Common myeloid progenitor, CD34-positive (primary cell): ENCODE measurements around the gene HGS.

Experiments used
- CTCF ChIA-PET: fragments of 350-600 bp; sonication (Branson Sonifier 250); formaldehyde crosslinking; loops from one replicate; lab custom pipeline; 2021; ENCODE audit warnings: antibody characterized with exemption; lab: Charles Lee
- POLR2A ChIA-PET: fragments of 350-600 bp; sonication (Branson Sonifier 250); formaldehyde crosslinking; loops from one replicate; lab custom pipeline; 2021; ENCODE audit warnings: antibody characterized with exemption; lab: Charles Lee
- DNase-seq, 3 donors: peaks; one replicate each; pipeline versions ENCODE4 v3.0.0 to v3.0.0-alpha.2; 2013
- H3K27ac ChIP-seq, 2 experiments: 1 replicate in 1 of 2; 2 replicates in 1 of 2; pipeline ENCODE4 v1.7.0; 2013; ENCODE audit warnings: inconsistent platforms in 2 of 2, low read length in 2 of 2, mild to moderate bottlenecking in 2 of 2, low read depth in 1 of 2, moderate library complexity in 1 of 2; ENCODE audit not compliant: severe bottlenecking in 2 of 2, insufficient read depth in 1 of 2, poor library complexity in 1 of 2
- H3K27me3 ChIP-seq, 5 experiments: replicated peaks in 2 of 5; 1 replicate in 3 of 5; 2 replicates in 2 of 5; pipeline versions ENCODE4 v1.6.1 to v1.7.0; 2013; ENCODE audit warnings: low read length in 4 of 5, mild to moderate bottlenecking in 2 of 5, moderate library complexity in 2 of 5, inconsistent platforms in 1 of 5; ENCODE audit not compliant: insufficient read depth in 5 of 5, control insufficient read depth in 4 of 5
- H3K36me3 ChIP-seq, 4 experiments: 1 replicate in 2 of 4; 2 replicates in 2 of 4; pipeline versions ENCODE4 v1.6.1 to v1.7.0; 2013; ENCODE audit warnings: low read length in 3 of 4, control low read depth in 1 of 4, mild to moderate bottlenecking in 1 of 4; ENCODE audit not compliant: control insufficient read depth in 4 of 4, insufficient read depth in 4 of 4
- H3K4me1 ChIP-seq, 4 experiments: 1 replicate in 3 of 4; 2 replicates in 1 of 4; pipeline versions ENCODE4 v1.6.1 to v1.7.1; 2013; ENCODE audit warnings: low read length in 3 of 4, mild to moderate bottlenecking in 3 of 4, control low read depth in 1 of 4, inconsistent platforms in 1 of 4, moderate library complexity in 1 of 4; ENCODE audit not compliant: control insufficient read depth in 4 of 4, insufficient read depth in 4 of 4; ENCODE audit errors: control extremely low read depth in 1 of 4
- H3K4me3 ChIP-seq, 7 experiments: 1 replicate in 4 of 7; 2 replicates in 3 of 7; pipeline versions ENCODE4 v1.5.1 to v1.7.0; 2013; ENCODE audit warnings: mild to moderate bottlenecking in 7 of 7, low read length in 6 of 7, moderate library complexity in 6 of 7, inconsistent platforms in 2 of 7, low read depth in 2 of 7, control low read depth in 1 of 7; ENCODE audit not compliant: insufficient read depth in 4 of 7, control insufficient read depth in 1 of 7; ENCODE audit errors: extremely low read depth in 1 of 7
- H3K9me3 ChIP-seq, 5 experiments: 1 replicate in 4 of 5; 2 replicates in 1 of 5; pipeline versions ENCODE4 v1.6.1 to v1.7.1; 2013; ENCODE audit warnings: low read length in 4 of 5, mild to moderate bottlenecking in 2 of 5, inconsistent platforms in 1 of 5, low read depth in 1 of 5, moderate library complexity in 1 of 5; ENCODE audit not compliant: control insufficient read depth in 4 of 5, insufficient read depth in 2 of 5; ENCODE audit errors: control extremely low read depth in 1 of 5
- WGBS: methylation state at CpG from one replicate; pipeline ENCODE4 v1.1.5; 2013; ENCODE audit not compliant: insufficient coverage; 5-methylcytosine and 5-hydroxymethylcytosine counted together

Gene HGS

GRCh38 chr17:81696218-81696941 is 12.6 kb downstream of the HGS start:
- DNase-seq = no peak
- Histone ChIP-seq H3K4me1 (peaks cover 0 to 8% (median 3%) of the 10 kb centered on the region in 4 experiments), H3K4me3 (no peak overlapping the region), H3K27ac (no peak overlapping the region), H3K36me3 (peaks cover 8 to 85% (median 49%) of the 10 kb centered on the region in 4 experiments), H3K9me3 (no peaks in the 10 kb centered on the region), H3K27me3 (no peaks in the 10 kb centered on the region)
- CTCF ChIA-PET = interaction anchor here (1.0 to 1.1 kb wide), 2 partner anchors 12 to 21 kb away, joined by 3 to 4 read pairs; no protein-coding TSS in a partner anchor
- 98% methylated on average over 37 of the region's 40 CpGs for WGBS
- POLR2A ChIA-PET = no interaction called here

- DNase-seq = no peak
- ChIA-PET CTCF (no interaction called here), POLR2A (interaction anchor here (1.0 kb wide), 1 partner anchor 14 kb away, joined by 3 read pairs; the partner anchor contains the start of genes ARL16 and HGS)
Measured at GRCh38 chr17:81697261-81698044, 13.6 kb downstream of the HGS start.

GRCh38 chr17:81700353-81701287 is 16.8 kb downstream of the HGS start:
- H3K4me3 ChIP-seq = no peak overlapping the region
- DNase-seq = no peak
- H3K36me3 ChIP-seq = peaks cover 7 to 59% (median 31%) of the 10 kb centered on the region in 4 experiments
- H3K27ac ChIP-seq = peak overlapping the region in 1 of 2 experiments; percentile 34
- ChIA-PET CTCF (interaction anchor here (3.0 kb wide), 1 partner anchor 24 kb away, joined by 19 read pairs; no protein-coding TSS in a partner anchor), POLR2A (no interaction called here)
- no peaks in the 10 kb centered on the region for H3K27me3 ChIP-seq
- WGBS = 93% methylated on average over 22 of the region's 25 CpGs
- H3K4me1 ChIP-seq = peaks cover 0 to 33% (median 30%) of the 10 kb centered on the region in 4 experiments
- no peaks in the 10 kb centered on the region for H3K9me3 ChIP-seq

More at GRCh38 chr17:81697261-81698044, 13.6 kb downstream of the HGS start:
- H3K27ac ChIP-seq = no peak overlapping the region
- 96% methylated on average over 21 of the region's 25 CpGs for WGBS
- no peak overlapping the region for H3K4me3 ChIP-seq
- no peaks in the 10 kb centered on the region for H3K9me3 ChIP-seq
- peaks cover 8 to 79% (median 45%) of the 10 kb centered on the region in 4 experiments for H3K36me3 ChIP-seq
- H3K4me1 ChIP-seq = peaks cover 0 to 19% (median 14%) of the 10 kb centered on the region in 4 experiments
- no peaks in the 10 kb centered on the region for H3K27me3 ChIP-seq

- 87% methylated on average over 22 of the region's 23 CpGs for WGBS
- ChIA-PET POLR2A (interaction anchor here (1.0 to 2.2 kb wide), 2 partner anchors 17 to 18 kb away, joined by 4 to 13 read pairs; partner anchors contain the start of genes ARL16 and HGS), CTCF (interaction anchor here (0.7 to 3.0 kb wide), 4 partner anchors 14 to 33 kb away, joined by 3 to 19 read pairs (median 4); no protein-coding TSS in a partner anchor)
- peak overlapping the region in 5 of 7 experiments; percentile 83 to 99 (median 92) for H3K4me3 ChIP-seq
- no peaks in the 10 kb centered on the region for H3K27me3 ChIP-seq
- no peaks in the 10 kb centered on the region for H3K9me3 ChIP-seq
- H3K27ac ChIP-seq = peak overlapping the region; percentile 33 to 98
- peaks cover 0 to 33% (median 30%) of the 10 kb centered on the region in 4 experiments for H3K4me1 ChIP-seq
- peaks cover 9 to 59% (median 31%) of the 10 kb centered on the region in 4 experiments for H3K36me3 ChIP-seq
- DNase-seq = peak in 1 of 3 donors; percentile 31
Measured at GRCh38 chr17:81701288-81702071, 17.7 kb downstream of the HGS start.

GRCh38 chr17:81702934-81703746 is 19.3 kb downstream of the HGS start, which contains the start of gene MRPL12:
MRPL12 (plus strand) TSS chr17:81703367; CDS start chr17:81703502, 135 bp downstream.
- Histone ChIP-seq H3K27ac (peak within 1 kb of the TSS; percentile 95 to 98), H3K9me3 (no peaks in the 10 kb centered on the region), H3K27me3 (no peaks in the 10 kb centered on the region), H3K36me3 (peaks cover 8 to 60% (median 29%) of the 10 kb centered on the region in 4 experiments), H3K4me3 (peak within 1 kb of the TSS; percentile 61 to 99 (median 90)), H3K4me1 (peaks cover 0 to 33% (median 30%) of the 10 kb centered on the region in 4 experiments)
- 0% methylated on average over 98 of the region's 102 CpGs for WGBS
- ChIA-PET CTCF (interaction anchor here (0.6 to 3.0 kb wide), 4 partner anchors 12 to 151 kb away, joined by 3 to 19 read pairs (median 3); partner anchors contain the start of genes ARL16 and HGS), POLR2A (interaction anchor here (2.2 kb wide), 1 partner anchor 20 kb away, joined by 13 read pairs; the partner anchor contains the start of genes ARL16 and HGS)
- DNase-seq = peak; percentile 92
